Trophoblast cell (in vitro differentiated cells and primary cell): Measurements from ENCODE around the gene SLC34A2.

Experiments
- DNase-seq, 2 donors: peaks; one replicate each; pipeline ENCODE4 v3.0.0-alpha.2; 2016
- H2AFZ ChIP-seq: 2 replicates; pipeline ENCODE4 v1.6.1; 2013; ENCODE audit warnings: low read length, moderate library complexity, mild to moderate bottlenecking; ENCODE audit not compliant: insufficient read depth, poor library complexity
- H2AK5ac ChIP-seq: 2 replicates; pipeline ENCODE4 v1.6.1; 2013; ENCODE audit warnings: mild to moderate bottlenecking, low read length
- H2BK120ac ChIP-seq: 2 replicates; pipeline ENCODE4 v1.6.1; 2013; ENCODE audit warnings: low read length, mild to moderate bottlenecking, moderate library complexity; ENCODE audit not compliant: insufficient read depth, poor library complexity
- H2BK12ac ChIP-seq: 2 replicates; pipeline ENCODE4 v1.6.1; 2013; ENCODE audit warnings: mild to moderate bottlenecking, low read length, moderate library complexity
- H2BK5ac ChIP-seq: 2 replicates; pipeline ENCODE4 v1.6.1; 2013; ENCODE audit warnings: low read length, low read depth, moderate library complexity, mild to moderate bottlenecking; ENCODE audit not compliant: poor library complexity
- H3K14ac ChIP-seq: 2 replicates; pipeline ENCODE4 v1.6.1; 2013; ENCODE audit warnings: mild to moderate bottlenecking, low read length
- H3K18ac ChIP-seq: 2 replicates; pipeline ENCODE4 v1.6.1; 2013; ENCODE audit warnings: mild to moderate bottlenecking, low read length
- H3K23ac ChIP-seq: 2 replicates; pipeline ENCODE4 v1.6.1; 2013; ENCODE audit warnings: low read length
- H3K27ac ChIP-seq: 2 replicates; pipeline ENCODE4 v1.5.1; 2013; ENCODE audit warnings: low read depth, mild to moderate bottlenecking, inconsistent platforms, low read length, moderate library complexity
- H3K27me3 ChIP-seq: 2 replicates; pipeline ENCODE4 v1.6.1; 2013; ENCODE audit warnings: inconsistent platforms, mild to moderate bottlenecking, low read length, moderate library complexity; ENCODE audit not compliant: insufficient read depth
- H3K36me3 ChIP-seq, 2 experiments: 1 replicate in 1 of 2; 2 replicates in 1 of 2; pipeline ENCODE4 v1.6.1; 2013; ENCODE audit warnings: low read length in 2 of 2, mild to moderate bottlenecking in 2 of 2, moderate library complexity in 1 of 2; ENCODE audit not compliant: insufficient read depth in 2 of 2, control insufficient read depth in 1 of 2
- H3K4ac ChIP-seq: 2 replicates; pipeline ENCODE4 v1.6.1; 2013; ENCODE audit warnings: low read depth, mild to moderate bottlenecking, low read length, moderate library complexity
- H3K4me1 ChIP-seq, 2 experiments: 1 replicate in 1 of 2; 2 replicates in 1 of 2; pipeline ENCODE4 v1.6.1; 2013; ENCODE audit warnings: low read length in 2 of 2, mild to moderate bottlenecking in 2 of 2, moderate library complexity in 1 of 2; ENCODE audit not compliant: insufficient read depth in 2 of 2, control insufficient read depth in 1 of 2
- H3K4me2 ChIP-seq: 2 replicates; pipeline ENCODE4 v1.6.1; 2013; ENCODE audit warnings: inconsistent platforms, mild to moderate bottlenecking, low read length, moderate library complexity
- H3K4me3 ChIP-seq: 2 replicates; pipeline ENCODE4 v1.5.1; 2013; ENCODE audit warnings: mild to moderate bottlenecking, low read depth, low read length, inconsistent platforms
- H3K79me1 ChIP-seq: one replicate; pipeline ENCODE4 v1.6.1; 2013; ENCODE audit warnings: low read length
- H3K79me2 ChIP-seq: 2 replicates; pipeline ENCODE4 v1.6.1; 2013; ENCODE audit warnings: low read length, mild to moderate bottlenecking; ENCODE audit not compliant: control insufficient read depth, insufficient read depth, poor library complexity
- H3K9ac ChIP-seq: 2 replicates; pipeline ENCODE4 v1.6.1; 2013; ENCODE audit warnings: mild to moderate bottlenecking, low read length
- H3K9me3 ChIP-seq: 2 replicates; pipeline ENCODE4 v1.6.1; 2013; ENCODE audit warnings: low read depth, mild to moderate bottlenecking, control low read depth, inconsistent platforms, low read length; ENCODE audit not compliant: insufficient read depth
- H4K12ac ChIP-seq: 2 replicates; pipeline ENCODE4 v1.6.1; 2013; ENCODE audit warnings: low read depth, mild to moderate bottlenecking, low read length, moderate library complexity
- H4K8ac ChIP-seq: 2 replicates; pipeline ENCODE4 v1.6.1; 2013; ENCODE audit warnings: low read depth, mild to moderate bottlenecking, low read length, moderate library complexity
- H4K91ac ChIP-seq: one replicate; pipeline ENCODE4 v1.6.1; 2013; ENCODE audit warnings: low read depth, mild to moderate bottlenecking, low read length, moderate library complexity
- WGBS: extraction: QIAGEN DNeasy Blood & Tissue Kit; methylation state at CpG from one replicate; pipeline ENCODE4 v1.1.7; 2013; ENCODE audit warnings: missing lambda C conversion rate; ENCODE audit not compliant: insufficient read length, insufficient coverage; ENCODE audit errors: extremely low coverage; 5-methylcytosine and 5-hydroxymethylcytosine counted together

SLC34A2 gene

DNA sequence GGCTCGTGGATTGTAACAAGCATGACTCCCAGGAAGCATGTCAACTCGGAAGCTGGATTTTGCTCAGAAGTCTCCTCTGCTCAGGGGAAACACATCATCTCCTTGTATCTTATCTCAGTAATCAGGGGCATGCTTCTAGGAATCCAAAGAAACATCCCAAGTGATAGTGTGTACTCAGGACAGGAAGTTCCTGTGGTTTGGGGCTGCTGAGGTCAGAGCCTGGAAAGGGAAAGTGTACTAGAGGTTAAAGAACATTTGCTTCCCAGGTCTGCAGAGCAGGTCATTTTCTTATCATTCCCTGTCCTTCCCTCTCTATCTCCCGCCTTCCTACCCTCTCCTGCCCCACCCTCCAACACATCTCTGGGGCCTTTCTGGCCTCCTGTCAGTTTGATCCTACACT, 38.8 kb downstream of the SLC34A2 start:
- H3K14ac ChIP-seq: no peak overlapping the region
- H3K27me3 ChIP-seq: no peaks in the 10 kb centered on the region
- H3K4me3 ChIP-seq: no peak overlapping the region
- no peak overlapping the region for H3K27ac ChIP-seq
- no peak overlapping the region for H3K9ac ChIP-seq
- H2AK5ac ChIP-seq: no peak overlapping the region
- no CpG with 5 or more reads among the region's 3 CpGs for WGBS
- no peak overlapping the region for H2BK5ac ChIP-seq
- no peak overlapping the region for H2BK12ac ChIP-seq
- no peak overlapping the region for H2BK120ac ChIP-seq
- no peak overlapping the region for H2AFZ ChIP-seq
- no peak overlapping the region for H3K4me2 ChIP-seq
- H3K79me2 ChIP-seq: no peaks in the 10 kb centered on the region
- H3K36me3 ChIP-seq: no peaks in the 10 kb centered on the region
- no peak overlapping the region for H4K8ac ChIP-seq
- H4K91ac ChIP-seq: no peak overlapping the region
- H3K4me1 ChIP-seq: no peaks in the 10 kb centered on the region
- no peaks in the 10 kb centered on the region for H3K79me1 ChIP-seq
- DNase-seq: peak in 1 of 2 donors; percentile 8
- H4K12ac ChIP-seq: no peak overlapping the region
- H3K4ac ChIP-seq: no peak overlapping the region
- H3K9me3 ChIP-seq: peaks cover 2% of the 10 kb centered on the region
- H3K18ac ChIP-seq: no peak overlapping the region
- no peak overlapping the region for H3K23ac ChIP-seq

- Histone ChIP-seq H3K36me3 (no peaks in the 10 kb centered on the region), H4K91ac (no peak overlapping the region), H3K14ac (no peak overlapping the region), H2BK120ac (no peak overlapping the region), H3K4me3 (no peak overlapping the region), H3K4me1 (no peaks in the 10 kb centered on the region), H3K79me2 (no peaks in the 10 kb centered on the region), H3K27ac (no peak overlapping the region), H3K79me1 (no peaks in the 10 kb centered on the region), H2AK5ac (no peak overlapping the region), H4K8ac (no peak overlapping the region), H2AFZ (no peak overlapping the region), H3K4me2 (no peak overlapping the region), H3K9ac (no peak overlapping the region), H3K23ac (no peak overlapping the region), H3K27me3 (no peaks in the 10 kb centered on the region), H3K9me3 (no peaks in the 10 kb centered on the region), H2BK5ac (no peak overlapping the region), H4K12ac (no peak overlapping the region), H3K4ac (no peak overlapping the region), H3K18ac (no peak overlapping the region), H2BK12ac (no peak overlapping the region)
- DNase-seq: peak in 1 of 2 donors; percentile 23
- whole genome bisulfite sequencing: no CpG with 5 or more reads among the region's 5 CpGs
Measured at GRCh38 chr4:25696409-25696808, 40.8 kb downstream of the SLC34A2 start.

- no peaks in the 10 kb centered on the region for H3K79me2 ChIP-seq
Measured at GRCh38 chr4:25697516-25697915, 41.9 kb downstream of the SLC34A2 start.

DNA sequence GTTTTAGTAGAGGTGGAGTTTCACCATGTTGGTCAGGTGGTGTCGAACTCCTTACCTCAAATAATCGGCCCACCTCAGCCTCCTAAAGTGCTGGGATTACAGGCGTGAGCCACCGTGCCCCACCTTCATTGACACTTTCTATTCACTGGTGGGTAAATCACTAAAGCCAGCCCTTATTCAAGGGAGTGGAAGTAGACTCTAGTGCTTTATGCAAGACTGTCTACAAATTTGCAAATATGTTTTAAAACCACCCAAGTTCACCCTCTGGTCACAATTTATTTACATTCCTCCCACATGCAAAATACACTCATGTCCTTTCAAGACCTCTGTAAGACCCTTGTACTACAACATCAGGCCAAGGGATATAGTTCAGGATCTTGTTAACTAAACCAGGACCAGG, 45.0 kb downstream of the SLC34A2 start:
- Histone ChIP-seq H3K4me1 (no peaks in the 10 kb centered on the region), H3K79me1 (no peaks in the 10 kb centered on the region), H3K18ac (no peak overlapping the region), H3K23ac (no peak overlapping the region), H3K36me3 (no peaks in the 10 kb centered on the region), H4K8ac (no peak overlapping the region), H3K27ac (no peak overlapping the region), H4K12ac (no peak overlapping the region), H3K79me2 (no peaks in the 10 kb centered on the region), H2BK5ac (no peak overlapping the region), H3K27me3 (no peaks in the 10 kb centered on the region), H3K4me2 (no peak overlapping the region), H3K14ac (no peak overlapping the region), H2AFZ (no peak overlapping the region), H3K4ac (no peak overlapping the region), H3K9me3 (no peaks in the 10 kb centered on the region), H2AK5ac (no peak overlapping the region), H4K91ac (no peak overlapping the region), H3K9ac (no peak overlapping the region), H2BK120ac (no peak overlapping the region), H3K4me3 (no peak overlapping the region), H2BK12ac (no peak overlapping the region)
- no peak for DNase-seq
- WGBS: no CpG with 5 or more reads among the region's 4 CpGs

More at GRCh38 chr4:25697516-25697915, 41.9 kb downstream of the SLC34A2 start:
- Histone ChIP-seq H3K27ac (no peak overlapping the region), H3K4me2 (no peak overlapping the region), H4K12ac (no peak overlapping the region), H3K36me3 (no peaks in the 10 kb centered on the region), H3K4me3 (no peak overlapping the region), H3K4me1 (no peaks in the 10 kb centered on the region), H3K14ac (no peak overlapping the region), H2BK120ac (no peak overlapping the region), H3K9me3 (no peaks in the 10 kb centered on the region), H2AFZ (no peak overlapping the region), H2BK12ac (no peak overlapping the region), H3K18ac (no peak overlapping the region), H4K8ac (no peak overlapping the region), H3K9ac (no peak overlapping the region), H3K23ac (no peak overlapping the region), H2BK5ac (no peak overlapping the region), H3K79me1 (no peaks in the 10 kb centered on the region), H2AK5ac (no peak overlapping the region), H3K4ac (no peak overlapping the region), H3K27me3 (no peaks in the 10 kb centered on the region), H4K91ac (no peak overlapping the region)
- WGBS: no CpG with 5 or more reads among the region's 5 CpGs
- peak in 1 of 2 donors; percentile 18 for DNase-seq
